CD14-positive monocyte (primary cell): ENCODE data around the gene PARD6B. TPM values are rescaled to one million over a fixed set of nuclear protein-coding genes. Genes with fewer than 3 reads are reported as not detected.
A peak's percentile ranks its signal among the peaks of the same experiment; 100 is the strongest.

Source experiments
- DNase-seq, 3 donors: peaks; one replicate each; pipeline ENCODE4 v3.0.0-alpha.2; 2011 to 2022
- H2AFZ ChIP-seq: 2 replicates; pipeline ENCODE4 v1.6.0; 2012; ENCODE audit warnings: mild to moderate bottlenecking, low read depth, low read length, inconsistent platforms; ENCODE audit not compliant: insufficient read depth, poor library complexity, severe bottlenecking
- H3K27ac ChIP-seq, 2 donors: 1 replicate in 1 of 2; 2 replicates in 1 of 2; pipeline ENCODE4 v1.5.1; 2012 to 2013; ENCODE audit warnings: low read length in 2 of 2, control low read depth in 1 of 2, inconsistent platforms in 1 of 2, low read depth in 1 of 2, mild to moderate bottlenecking in 1 of 2
- H3K27me3 ChIP-seq, 2 donors: one replicate each; pipeline versions ENCODE4 v1.6.0 to v1.6.1; 2011 to 2013; ENCODE audit warnings: low read length in 2 of 2; ENCODE audit not compliant: control insufficient read depth in 2 of 2, insufficient read depth in 2 of 2
- H3K36me3 ChIP-seq, 2 donors: replicated peaks in 1 of 2; 1 replicate in 1 of 2; 2 replicates in 1 of 2; pipeline versions ENCODE4 v1.5.1 to v1.6.1; 2012 to 2013; ENCODE audit warnings: low read length in 2 of 2, control low read depth in 1 of 2, inconsistent platforms in 1 of 2, mild to moderate bottlenecking in 1 of 2; ENCODE audit not compliant: insufficient read depth in 2 of 2, control insufficient read depth in 1 of 2
- H3K4me1 ChIP-seq, 2 donors: 1 replicate in 1 of 2; 2 replicates in 1 of 2; pipeline versions ENCODE4 v1.5.1 to v1.6.1; 2012 to 2013; ENCODE audit warnings: low read length in 2 of 2, control low read depth in 1 of 2, inconsistent platforms in 1 of 2, mild to moderate bottlenecking in 1 of 2, moderate library complexity in 1 of 2; ENCODE audit not compliant: insufficient read depth in 2 of 2, control insufficient read depth in 1 of 2
- H3K4me2 ChIP-seq: replicated peaks from 2 replicates; pipeline ENCODE3; 2012; ENCODE audit warnings: low read length, moderate library complexity, mild to moderate bottlenecking; ENCODE audit not compliant: poor library complexity, severe bottlenecking; ENCODE audit errors: extremely low read depth
- H3K4me3 ChIP-seq, 3 experiments: fragments of 200-600 bp in 1 of 3; sonication (generic) in 1 of 3; replicated peaks in 1 of 3; 1 replicate in 2 of 3; 2 replicates in 1 of 3; pipeline ENCODE4 v1.5.1; 2011 to 2013; ENCODE audit warnings: low read length in 3 of 3, mild to moderate bottlenecking in 3 of 3, control low read depth in 2 of 3, low read depth in 2 of 3, inconsistent platforms in 1 of 3, moderate library complexity in 1 of 3
- H3K79me2 ChIP-seq: 2 replicates; pipeline ENCODE4 v1.6.0; 2012; ENCODE audit warnings: mild to moderate bottlenecking, control low read depth, inconsistent platforms, low read length, moderate library complexity; ENCODE audit not compliant: insufficient read depth
- H3K9ac ChIP-seq: 2 replicates; pipeline ENCODE4 v1.6.0; 2017; ENCODE audit warnings: low read length, mild to moderate bottlenecking; ENCODE audit not compliant: insufficient read depth, poor library complexity, severe bottlenecking
- H3K9me3 ChIP-seq, 2 donors: replicated peaks in 1 of 2; 1 replicate in 1 of 2; 2 replicates in 1 of 2; pipeline versions ENCODE4 v1.5.1 to v1.6.1; 2012 to 2013; ENCODE audit warnings: low read length in 2 of 2, control low read depth in 1 of 2; ENCODE audit not compliant: control insufficient read depth in 1 of 2, insufficient read depth in 1 of 2
- H4K20me1 ChIP-seq: 2 replicates; pipeline ENCODE4 v1.6.0; 2012; ENCODE audit warnings: mild to moderate bottlenecking, low read length, control low read depth, moderate library complexity; ENCODE audit not compliant: insufficient read depth
- H3K27ac Mint-ChIP-seq, 7 donors: one replicate each; pipeline ENCODE4 v1.8.0; 2020; ENCODE audit warnings: mild to moderate bottlenecking in 7 of 7, mixed read lengths in 7 of 7, moderate library complexity in 6 of 7, inconsistent platforms in 2 of 7
- H3K27me3 Mint-ChIP-seq, 3 donors: one replicate each; pipeline ENCODE4 v1.8.0; 2021 to 2022; ENCODE audit warnings: low read depth in 3 of 3, mild to moderate bottlenecking in 3 of 3, mixed read lengths in 3 of 3, moderate library complexity in 3 of 3, inconsistent platforms in 1 of 3
- H3K36me3 Mint-ChIP-seq, 2 donors: one replicate each; pipeline ENCODE4 v1.8.0; 2020; ENCODE audit warnings: mixed read lengths in 2 of 2, inconsistent platforms in 1 of 2, mild to moderate bottlenecking in 1 of 2
- H3K4me1 Mint-ChIP-seq: one replicate; pipeline ENCODE4 v1.8.0; 2020; ENCODE audit warnings: mild to moderate bottlenecking, mixed read lengths
- H3K4me3 Mint-ChIP-seq, 2 donors: one replicate each; pipeline ENCODE4 v1.8.0; 2020; ENCODE audit warnings: mild to moderate bottlenecking in 2 of 2, mixed read lengths in 2 of 2, moderate library complexity in 1 of 2
- H3K9me3 Mint-ChIP-seq, 7 donors: one replicate each; pipeline ENCODE4 v1.8.0; 2020 to 2022; ENCODE audit warnings: mixed read lengths in 7 of 7, mild to moderate bottlenecking in 6 of 7, moderate library complexity in 6 of 7, inconsistent platforms in 2 of 7
- CTCF ChIP-seq: fragments of 200-600 bp; IDR thresholded peaks from one replicate; pipeline ENCODE4 v1.8.0; 2022; ENCODE audit warnings: antibody characterized with exemption, mild to moderate bottlenecking
- WGBS: methylation state at CpG from one replicate; pipeline ENCODE4 v1.1.5; 2013; ENCODE audit warnings: missing lambda C conversion rate; ENCODE audit not compliant: insufficient coverage; 5-methylcytosine and 5-hydroxymethylcytosine counted together
- intact Hi-C, 2 donors: fragments of 100-400 bp; cut with micrococcal nuclease; formaldehyde crosslinking; loops; one replicate each; pipeline versions ENCODE4 v1.15.0 to v1.15.1; 2023
- polyA plus RNA-seq, 3 donors: library from polyadenylated mRNA; depleted of rRNA in 1 of 3; unstranded in 2 of 3; stranded (reverse) in 1 of 3; fragments of 300-500 nt in 2 of 3; fragments of >200 nt in 1 of 3; fragmentation: Illumina TruSeq in 2 of 3; gene quantifications; 1 replicate in 2 of 3; 2 replicates in 1 of 3; pipeline ENCODE4 v1.2.3, GENCODE V29; 2012 to 2021

The PARD6B gene
- polyA plus RNA-seq, 3 donors: 0.04 to 0.13 (median 0.13) TPM

- no peaks in the 10 kb centered on the region for H3K27me3 ChIP-seq
- H3K79me2 ChIP-seq: no peaks in the 10 kb centered on the region
- no peak overlapping the region for H3K27ac Mint-ChIP-seq
- H3K4me3 ChIP-seq: no peak overlapping the region
- no peaks in the 10 kb centered on the region for H4K20me1 ChIP-seq
- no peaks in the 10 kb centered on the region for H3K9me3 Mint-ChIP-seq
- H3K36me3 ChIP-seq: no peaks in the 10 kb centered on the region
- H3K36me3 Mint-ChIP-seq: no peaks in the 10 kb centered on the region
- peaks cover 2 to 3% (median 3%) of the 10 kb centered on the region in 3 donors for H3K27me3 Mint-ChIP-seq
- H3K4me1 ChIP-seq: peaks cover 7 to 10% of the 10 kb centered on the region in 2 donors
- H3K4me1 Mint-ChIP-seq: peaks cover 13% of the 10 kb centered on the region
- intact Hi-C loops: no loop called here
- H3K4me2 ChIP-seq: no peak overlapping the region
- H3K4me3 Mint-ChIP-seq: no peak overlapping the region
- no peaks in the 10 kb centered on the region for H3K9me3 ChIP-seq
- no peak overlapping the region for H3K9ac ChIP-seq
- H3K27ac ChIP-seq: no peak overlapping the region
- WGBS: 0% methylated on average over 2 of the region's 4 CpGs
- TF ChIP-seq CTCF: no peak
- no peak for DNase-seq
- H2AFZ ChIP-seq: no peak overlapping the region
Measured at GRCh38 chr20:50784464-50784863, 53.1 kb downstream of the PARD6B start.

GRCh38 chr20:50786703-50787102, 55.3 kb downstream of the PARD6B start:
- intact Hi-C loops: no loop called here

More at GRCh38 chr20:50786703-50787102, 55.3 kb downstream of the PARD6B start:
- no peak for DNase-seq
- Mint-ChIP-seq H3K36me3 (no peaks in the 10 kb centered on the region), H3K27ac (peak overlapping the region in 1 of 7 donors; percentile 81), H3K9me3 (no peaks in the 10 kb centered on the region), H3K27me3 (peaks cover 0 to 3% (median 1%) of the 10 kb centered on the region in 3 donors), H3K4me1 (peaks cover 17% of the 10 kb centered on the region), H3K4me3 (no peak overlapping the region)
- Histone ChIP-seq H3K4me2 (no peak overlapping the region), H3K27me3 (no peaks in the 10 kb centered on the region), H3K9me3 (no peaks in the 10 kb centered on the region), H3K4me1 (peaks cover 14 to 21% of the 10 kb centered on the region in 2 donors), H4K20me1 (no peaks in the 10 kb centered on the region), H3K27ac (no peak overlapping the region), H3K9ac (no peak overlapping the region), H2AFZ (no peak overlapping the region), H3K36me3 (no peaks in the 10 kb centered on the region), H3K4me3 (no peak overlapping the region), H3K79me2 (no peaks in the 10 kb centered on the region)
- WGBS: 100% methylated on average over 4 of the region's 9 CpGs
- no peak for TF ChIP-seq CTCF
